Kidney epithelial cell (primary cell): ENCODE data around the gene BTBD17. TPM values are rescaled to one million over a fixed set of nuclear protein-coding genes. Genes with fewer than 3 reads are reported as not detected.

Experiments used
- DNase-seq: peaks from one replicate; pipeline ENCODE4 v3.0.0-alpha.2; 2010; ENCODE audit warnings: low read depth
- H3K27me3 ChIP-seq: 2 replicates; pipeline ENCODE4 v1.6.0; 2011; ENCODE audit warnings: low read length; ENCODE audit not compliant: control insufficient read depth, insufficient read depth
- H3K36me3 ChIP-seq: 2 replicates; pipeline ENCODE4 v1.5.1; 2011; ENCODE audit warnings: low read length; ENCODE audit not compliant: control insufficient read depth, insufficient read depth
- H3K4me3 ChIP-seq: 2 replicates; pipeline ENCODE4 v1.5.1; 2011; ENCODE audit warnings: low read depth, mild to moderate bottlenecking, control low read depth, low read length
- total RNA-seq: library from RNA; depleted of rRNA; stranded (reverse); fragments of >200 nt; gene quantifications from 2 replicates; pipeline ENCODE4 v1.2.3, GENCODE V29; 2015
- TF ChIP-seq, protein P1 (sequence below): IDR thresholded peaks from 2 replicates; pipeline ENCODE4 v1.5.1; 2011; ENCODE audit warnings: mild to moderate bottlenecking, moderate library complexity, low read length, control low read depth, inconsistent platforms; ENCODE audit not compliant: insufficient read depth, poor library complexity, severe bottlenecking

BTBD17 gene
- total RNA-seq, 1 donor from 2014 or later: not detected

DNA sequence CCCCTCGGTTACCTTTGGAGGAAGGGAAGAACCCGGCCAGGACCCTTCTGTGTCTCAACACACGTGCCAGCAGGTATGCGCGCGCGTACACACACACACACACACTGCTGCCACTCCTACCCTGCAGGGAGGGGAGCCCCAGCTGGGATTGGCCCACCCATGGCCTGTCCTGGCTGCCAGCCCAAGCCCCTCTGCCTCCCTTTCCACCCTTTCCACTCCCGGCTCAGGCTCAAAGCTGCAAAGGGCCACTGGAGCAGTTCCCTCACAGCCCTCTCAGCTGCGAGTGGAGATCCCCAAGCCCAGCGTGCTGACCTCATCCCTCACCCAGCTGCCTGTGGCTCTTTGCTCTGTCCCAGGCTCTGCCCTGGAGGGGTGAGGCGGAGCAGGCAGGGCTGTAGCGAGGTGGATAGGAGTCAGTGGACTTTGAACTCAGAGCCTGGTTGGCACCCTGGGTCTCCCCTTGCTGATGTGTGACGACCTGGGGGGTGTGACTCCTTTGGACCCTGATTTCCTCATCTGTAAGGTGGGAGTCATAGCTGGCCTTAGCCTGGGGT lies 21.1 kb downstream of the BTBD17 start:
- no peaks in the 10 kb centered on the region for H3K36me3 ChIP-seq
- DNase-seq: no peak
- no peak overlapping the region for H3K4me3 ChIP-seq
- H3K27me3 ChIP-seq: peaks cover 24% of the 10 kb centered on the region
- TF ChIP-seq, protein P1, sequence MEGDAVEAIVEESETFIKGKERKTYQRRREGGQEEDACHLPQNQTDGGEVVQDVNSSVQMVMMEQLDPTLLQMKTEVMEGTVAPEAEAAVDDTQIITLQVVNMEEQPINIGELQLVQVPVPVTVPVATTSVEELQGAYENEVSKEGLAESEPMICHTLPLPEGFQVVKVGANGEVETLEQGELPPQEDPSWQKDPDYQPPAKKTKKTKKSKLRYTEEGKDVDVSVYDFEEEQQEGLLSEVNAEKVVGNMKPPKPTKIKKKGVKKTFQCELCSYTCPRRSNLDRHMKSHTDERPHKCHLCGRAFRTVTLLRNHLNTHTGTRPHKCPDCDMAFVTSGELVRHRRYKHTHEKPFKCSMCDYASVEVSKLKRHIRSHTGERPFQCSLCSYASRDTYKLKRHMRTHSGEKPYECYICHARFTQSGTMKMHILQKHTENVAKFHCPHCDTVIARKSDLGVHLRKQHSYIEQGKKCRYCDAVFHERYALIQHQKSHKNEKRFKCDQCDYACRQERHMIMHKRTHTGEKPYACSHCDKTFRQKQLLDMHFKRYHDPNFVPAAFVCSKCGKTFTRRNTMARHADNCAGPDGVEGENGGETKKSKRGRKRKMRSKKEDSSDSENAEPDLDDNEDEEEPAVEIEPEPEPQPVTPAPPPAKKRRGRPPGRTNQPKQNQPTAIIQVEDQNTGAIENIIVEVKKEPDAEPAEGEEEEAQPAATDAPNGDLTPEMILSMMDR: no peak

DNA sequence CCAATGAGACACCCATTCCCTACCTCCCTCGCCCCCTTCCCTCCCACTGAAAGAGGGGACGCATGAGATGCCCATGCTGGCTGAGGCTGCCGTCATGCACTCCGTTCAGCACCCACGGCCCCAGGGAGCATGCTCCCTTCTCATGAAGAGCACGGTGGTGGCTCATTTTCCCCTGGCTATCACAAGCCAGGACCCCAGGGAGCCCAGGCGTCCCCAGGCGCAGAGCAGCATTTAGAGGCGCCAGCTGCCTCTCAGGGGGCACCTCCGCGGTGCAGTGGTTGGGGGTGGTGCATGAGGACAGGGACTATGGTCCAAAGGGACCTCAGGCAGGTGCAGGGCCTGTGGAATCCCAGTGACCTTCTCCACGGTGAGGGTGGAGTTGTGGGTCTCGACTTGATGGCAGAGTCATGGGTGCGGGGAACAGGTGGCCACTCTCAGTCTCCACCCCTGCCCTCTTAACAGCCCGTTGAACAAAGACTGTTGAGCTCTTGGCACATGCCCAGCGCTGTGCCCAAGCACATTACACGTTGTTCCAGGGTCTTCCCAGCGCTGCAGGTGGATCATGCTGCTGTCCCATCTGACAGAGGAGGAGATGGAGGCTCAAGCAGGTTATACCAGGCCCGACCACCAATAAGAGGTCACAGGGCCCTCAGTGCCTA lies 22.0 kb downstream of the BTBD17 start:
- Histone ChIP-seq H3K4me3 (no peak overlapping the region), H3K36me3 (no peaks in the 10 kb centered on the region), H3K27me3 (peaks cover 16% of the 10 kb centered on the region)
- no peak for DNase-seq
- TF ChIP-seq, protein P1: no peak

DNA sequence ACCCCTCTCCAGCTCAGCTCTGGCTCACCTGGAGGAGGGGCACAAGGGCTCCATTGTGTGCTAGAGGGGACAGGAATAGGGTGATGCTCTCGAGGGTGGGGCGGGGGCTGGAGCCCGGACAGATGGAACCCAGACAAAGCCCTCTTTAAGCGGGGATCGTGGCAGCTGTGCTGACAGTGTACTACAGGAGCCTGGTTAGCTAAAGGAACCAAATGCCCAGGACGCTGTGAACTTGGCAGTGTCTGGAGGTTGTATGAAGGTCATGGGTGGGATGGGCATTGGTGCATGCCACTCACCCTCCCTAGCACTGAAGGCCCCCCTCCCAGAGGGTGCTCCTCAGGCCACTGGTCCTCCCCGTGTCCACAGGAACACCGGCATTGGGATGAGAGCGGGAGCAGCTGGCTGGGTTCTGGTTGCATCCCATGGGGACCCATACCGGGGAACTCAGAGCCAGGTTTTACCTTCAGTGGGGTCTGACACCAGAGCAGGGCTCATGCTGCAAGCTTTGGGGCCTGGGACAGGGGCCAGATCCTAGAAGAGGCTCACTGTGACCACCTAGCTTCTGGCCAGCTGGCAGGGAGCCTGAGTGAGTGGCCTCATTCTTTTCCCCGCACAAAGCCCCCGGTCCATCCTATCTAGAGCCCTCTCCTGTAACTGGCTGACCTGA lies 23.7 kb downstream of the BTBD17 start:
- DNase-seq: no peak
- Histone ChIP-seq H3K36me3 (no peaks in the 10 kb centered on the region), H3K27me3 (peaks cover under 1% of the 10 kb centered on the region), H3K4me3 (no peak overlapping the region)
- TF ChIP-seq, protein P1: no peak

DNA sequence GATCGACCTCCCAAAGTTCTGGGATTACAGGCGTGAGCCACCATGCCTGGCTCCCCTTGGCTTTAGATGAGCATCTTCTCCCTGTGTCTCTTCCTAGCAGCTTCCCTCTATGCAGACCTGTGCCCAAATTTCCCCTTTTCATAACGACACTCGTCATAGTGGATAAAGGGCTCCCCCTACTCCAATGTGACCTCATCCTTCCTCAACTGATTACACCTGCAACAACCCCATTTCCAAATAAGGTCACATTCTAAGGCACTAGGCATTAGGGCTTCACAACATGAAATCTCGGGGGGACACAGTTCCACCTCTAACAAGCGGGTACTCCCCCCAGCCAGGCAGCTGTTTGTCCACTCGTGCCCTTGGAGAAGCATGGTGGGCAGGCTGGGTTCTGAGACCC lies 25.4 kb downstream of the BTBD17 start:
- no peak overlapping the region for H3K4me3 ChIP-seq
- H3K27me3 ChIP-seq: peaks cover 7% of the 10 kb centered on the region
- no peaks in the 10 kb centered on the region for H3K36me3 ChIP-seq
- TF ChIP-seq, protein P1: no peak
- DNase-seq: no peak

DNA sequence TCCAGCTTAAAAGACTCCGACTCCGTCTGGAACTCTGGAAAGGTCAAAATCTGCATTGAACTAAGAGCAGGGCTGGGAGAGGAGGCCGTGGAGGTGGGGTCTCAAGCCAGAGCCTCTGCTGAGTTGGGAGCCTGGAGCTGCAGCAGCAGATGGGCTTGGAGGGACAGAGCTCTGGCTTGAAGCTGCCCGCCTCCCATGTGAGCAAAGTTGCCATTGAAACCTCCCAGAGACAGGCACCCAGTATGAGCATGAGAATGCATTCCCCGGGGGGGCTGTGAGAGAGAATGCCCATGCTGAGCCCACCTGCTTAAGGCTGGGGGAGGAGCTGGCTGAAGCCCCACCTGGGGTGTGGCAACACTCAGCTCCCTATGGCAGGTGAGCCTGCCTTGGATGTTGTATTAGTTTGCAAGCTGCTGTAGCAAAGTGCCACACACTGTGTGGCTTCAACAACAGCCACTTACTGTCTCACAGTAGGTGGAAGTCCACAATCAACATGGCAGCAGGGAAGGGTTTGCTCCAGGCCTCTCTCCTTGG lies 26.1 kb downstream of the BTBD17 start:
- no peaks in the 10 kb centered on the region for H3K36me3 ChIP-seq
- H3K27me3 ChIP-seq: peaks cover 7% of the 10 kb centered on the region
- TF ChIP-seq, protein P1: no peak
- no peak overlapping the region for H3K4me3 ChIP-seq
- DNase-seq: no peak
